IPS DF 19.7 (cell line): ENCODE data around the gene ASB1.
"Not testable (repeated sequence)": the region's sequence is repeated elsewhere in the genome, so short reads cannot be mapped to it uniquely, and the experiment has no call there.

Experiments
- DNase-seq: peaks from one replicate; pipeline ENCODE4 v3.0.0-alpha.2; 2013; ENCODE audit warnings: low read depth, low spot score

The ASB1 gene

DNA sequence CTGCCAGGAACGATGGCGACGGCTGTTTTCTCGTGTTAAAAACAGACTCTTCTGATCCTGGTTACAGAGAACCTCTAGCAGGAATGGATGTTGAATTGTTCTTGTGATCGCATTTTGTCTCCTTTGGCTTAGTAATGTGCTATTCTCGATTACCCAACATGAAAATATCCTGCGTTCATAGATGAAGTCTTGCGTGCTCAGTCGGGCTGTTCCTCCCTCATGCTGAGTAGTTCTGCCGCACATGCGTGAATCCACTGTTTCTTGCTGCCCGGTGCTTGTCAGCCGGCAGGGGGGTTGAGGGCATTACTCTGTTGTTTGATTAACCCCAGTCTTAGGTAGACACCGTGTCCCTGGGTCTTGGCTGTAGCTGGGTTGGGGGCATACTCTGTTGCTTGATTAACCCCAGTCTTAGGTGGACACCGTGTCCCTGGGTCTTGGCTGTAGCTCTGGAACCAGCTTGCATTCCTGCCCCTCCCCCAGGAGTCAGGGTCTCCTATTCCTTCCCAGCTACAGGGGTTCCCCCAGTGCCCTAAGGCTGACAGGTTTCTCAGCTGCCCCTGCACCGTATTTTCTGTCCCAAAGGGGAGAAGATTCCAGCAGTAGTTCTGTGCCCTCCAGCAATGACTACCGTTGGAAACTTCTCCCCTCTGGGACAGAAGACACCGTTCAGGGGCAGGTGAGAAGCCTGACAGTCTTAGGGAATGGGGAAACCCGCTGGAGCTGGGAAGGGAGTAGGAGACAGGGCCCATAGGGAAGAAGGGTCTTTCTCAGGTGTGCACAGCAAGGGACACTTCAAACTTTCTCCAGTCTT, 22.1 kb upstream of the ASB1 start:
- DNase-seq: no peak

DNA sequence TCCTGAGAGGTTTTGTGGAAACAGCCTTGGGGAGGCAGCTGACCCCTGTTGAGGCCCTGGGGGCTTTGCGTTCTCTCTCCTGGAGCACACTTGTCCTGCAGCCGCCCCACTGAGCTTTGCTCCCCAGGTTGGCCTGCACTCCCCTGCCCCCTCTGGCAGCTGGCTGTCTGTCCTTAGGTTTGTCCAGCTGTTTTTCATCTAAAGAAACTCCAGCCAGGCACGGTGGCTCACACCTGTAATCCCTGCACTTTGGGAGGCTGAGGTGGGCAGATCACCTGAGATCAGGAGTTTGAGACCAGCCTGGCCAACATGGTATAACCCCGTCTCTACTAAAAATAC, 21.5 kb upstream of the ASB1 start:
- not testable (repeated sequence) for DNase-seq

- no peak for DNase-seq
Measured at GRCh38 chr2:238406221-238406997, 20.3 kb upstream of the ASB1 start.

- DNase-seq: no peak
Measured at GRCh38 chr2:238406998-238407285, 19.8 kb upstream of the ASB1 start.

- DNase-seq: no peak
Measured at GRCh38 chr2:238407566-238407965, 19.2 kb upstream of the ASB1 start.

GRCh38 chr2:238408615-238409340, 17.9 kb upstream of the ASB1 start:
- DNase-seq: no peak

DNA sequence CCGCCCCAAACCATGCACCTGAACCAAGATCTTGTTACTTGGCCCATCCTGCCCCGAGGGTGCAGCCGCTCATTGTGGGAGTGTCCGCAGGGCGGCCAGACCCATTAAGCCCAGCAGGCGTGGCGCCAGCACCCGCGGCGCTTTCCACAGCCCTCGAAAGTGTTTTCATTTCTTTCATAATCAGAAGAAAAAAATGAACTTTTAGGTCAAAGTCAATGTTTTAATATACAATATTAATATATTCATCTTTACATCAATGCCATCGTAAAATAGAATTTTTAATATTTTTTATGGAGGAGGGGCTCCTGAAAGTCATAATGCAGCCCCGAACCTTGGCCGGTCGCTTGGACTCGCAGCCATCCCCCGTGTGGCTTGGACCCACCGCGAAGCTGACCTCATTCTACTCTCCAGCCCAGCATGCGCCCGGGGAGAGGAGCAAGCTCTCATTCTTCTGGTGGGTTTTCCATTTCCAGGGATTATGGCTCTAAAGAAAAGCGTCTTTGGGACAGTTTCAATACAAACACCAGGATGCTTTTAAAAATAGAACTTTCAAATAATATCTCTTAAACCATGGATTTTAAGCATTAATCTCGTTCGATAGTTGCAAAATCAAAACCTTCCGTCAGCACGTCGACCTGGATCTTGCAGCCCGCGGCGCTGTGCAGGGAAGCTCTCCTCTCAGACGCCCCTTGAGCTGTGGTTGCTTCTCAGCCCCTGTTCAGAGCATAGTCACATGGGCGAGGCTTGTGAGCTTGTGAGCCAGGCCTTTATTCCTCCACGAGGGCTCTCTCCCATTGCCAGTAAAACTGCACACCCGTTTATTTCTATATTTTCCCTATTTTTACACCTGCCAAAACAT, 17.2 kb upstream of the ASB1 start:
- DNase-seq: no peak

DNA sequence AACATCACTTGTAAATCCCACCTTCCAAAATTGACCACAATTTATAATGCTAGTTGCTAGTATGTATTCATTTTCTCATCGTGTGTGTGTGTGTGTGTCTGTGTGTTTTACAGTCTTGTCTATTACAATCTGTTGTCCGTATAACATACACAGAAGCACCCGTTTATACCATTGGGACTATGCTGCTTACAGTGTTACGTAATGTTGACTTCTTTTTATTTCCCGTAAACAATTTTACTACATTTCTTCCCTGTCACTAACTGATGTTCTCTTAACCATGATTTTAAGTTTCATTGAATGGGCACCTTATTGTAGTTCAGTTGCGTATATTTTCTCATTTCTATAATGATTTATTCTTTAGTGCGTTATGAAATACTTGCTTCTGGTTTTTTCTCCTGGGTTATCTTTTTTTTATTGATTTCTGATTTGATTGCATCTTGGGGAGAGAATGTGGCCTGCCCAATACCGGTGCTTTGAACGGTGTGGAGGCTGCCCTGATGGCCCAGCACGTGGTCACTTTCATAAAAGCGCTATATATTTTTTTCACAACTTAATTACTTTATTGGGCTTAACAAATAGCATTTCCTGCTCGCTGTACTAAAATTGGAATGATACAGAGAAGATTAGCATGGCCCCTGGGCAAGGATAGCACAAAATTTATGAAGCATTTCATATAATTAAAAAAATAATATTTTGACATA, 14.5 kb upstream of the ASB1 start:
- DNase-seq: no peak

GRCh38 chr2:238413368-238413767, 13.4 kb upstream of the ASB1 start:
- DNase-seq: no peak

GRCh38 chr2:238415036-238415764, 11.5 kb upstream of the ASB1 start:
- DNase-seq: no peak

DNA sequence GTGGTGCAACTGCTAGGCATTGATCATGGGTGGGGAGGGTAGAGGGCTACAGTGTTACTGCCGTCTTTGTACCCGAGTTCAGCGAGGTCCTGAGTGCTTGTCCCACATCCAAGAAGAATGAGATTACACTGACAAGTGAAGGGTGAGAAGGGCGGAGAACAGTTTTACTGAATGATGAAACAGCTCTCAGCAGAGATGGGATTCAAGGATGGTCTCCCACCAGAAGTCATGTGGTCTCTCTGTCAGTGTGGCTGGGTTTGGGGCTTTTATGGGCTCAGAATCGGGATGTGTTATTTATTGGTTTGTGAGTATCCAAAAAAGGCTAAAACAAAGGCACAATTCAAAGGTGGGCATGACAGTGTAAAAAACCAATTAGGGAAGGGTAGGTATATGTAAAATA, 10.8 kb upstream of the ASB1 start:
- no peak for DNase-seq

DNA sequence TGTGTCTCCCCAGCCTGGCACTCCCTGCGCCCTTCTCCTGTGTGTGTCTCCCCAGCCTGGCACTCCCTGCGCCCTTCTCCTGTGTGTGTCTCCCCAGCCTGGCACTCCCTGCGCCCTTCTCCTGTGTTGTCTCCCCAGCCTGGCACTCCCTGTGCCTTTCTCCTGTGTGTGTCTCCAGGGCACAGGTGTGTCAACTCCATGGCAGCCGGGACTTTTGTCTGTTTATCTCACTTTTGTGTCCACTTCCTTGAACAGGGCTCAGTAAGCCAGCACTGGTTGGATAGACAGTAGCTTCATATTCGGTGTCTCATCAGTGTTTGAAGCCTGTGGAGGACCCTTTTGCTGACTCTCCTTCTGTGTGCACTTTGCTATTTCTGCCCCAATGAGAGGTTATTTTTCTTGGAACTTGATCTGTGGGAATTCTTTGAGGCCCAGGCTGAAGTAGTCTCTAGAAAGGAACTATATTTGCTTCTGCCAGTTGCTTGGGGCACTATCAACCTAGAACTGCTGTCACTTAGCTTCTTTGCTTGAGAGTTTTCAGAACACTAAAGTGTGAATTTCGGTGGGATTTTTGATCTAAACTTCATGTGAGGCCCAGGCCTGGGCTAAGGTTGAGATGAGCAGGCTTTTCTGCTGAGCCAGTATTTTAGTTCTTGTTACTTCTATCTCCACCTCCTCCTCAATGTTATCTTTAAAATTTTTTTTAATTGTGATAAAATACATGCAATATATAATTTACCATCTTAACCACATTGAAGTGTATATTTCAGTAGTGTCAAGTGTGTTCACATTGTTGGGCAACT, 8.3 kb upstream of the ASB1 start:
- DNase-seq: no peak

- DNase-seq: no peak
Measured at GRCh38 chr2:238418999-238419546, 7.7 kb upstream of the ASB1 start.

DNA sequence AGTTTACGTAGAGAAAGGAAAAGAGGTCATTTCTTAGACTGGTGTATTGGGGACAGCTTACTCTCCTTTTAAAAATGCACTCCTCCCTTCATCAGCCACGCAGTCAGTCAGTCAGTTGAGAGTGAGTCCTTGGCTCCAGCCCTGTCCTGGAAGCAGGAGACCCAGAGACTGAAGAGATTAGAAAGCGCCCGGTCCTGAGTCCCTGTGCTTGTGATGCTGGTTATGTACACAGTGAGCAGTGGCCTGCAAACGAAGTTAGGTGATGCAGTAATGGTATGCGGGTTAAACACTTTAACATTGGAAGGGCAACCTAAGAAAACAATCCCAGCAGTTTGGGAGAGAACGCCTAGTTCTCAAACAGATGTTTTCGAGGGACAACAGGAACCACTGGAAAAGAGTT, 6.3 kb upstream of the ASB1 start:
- no peak for DNase-seq

DNA sequence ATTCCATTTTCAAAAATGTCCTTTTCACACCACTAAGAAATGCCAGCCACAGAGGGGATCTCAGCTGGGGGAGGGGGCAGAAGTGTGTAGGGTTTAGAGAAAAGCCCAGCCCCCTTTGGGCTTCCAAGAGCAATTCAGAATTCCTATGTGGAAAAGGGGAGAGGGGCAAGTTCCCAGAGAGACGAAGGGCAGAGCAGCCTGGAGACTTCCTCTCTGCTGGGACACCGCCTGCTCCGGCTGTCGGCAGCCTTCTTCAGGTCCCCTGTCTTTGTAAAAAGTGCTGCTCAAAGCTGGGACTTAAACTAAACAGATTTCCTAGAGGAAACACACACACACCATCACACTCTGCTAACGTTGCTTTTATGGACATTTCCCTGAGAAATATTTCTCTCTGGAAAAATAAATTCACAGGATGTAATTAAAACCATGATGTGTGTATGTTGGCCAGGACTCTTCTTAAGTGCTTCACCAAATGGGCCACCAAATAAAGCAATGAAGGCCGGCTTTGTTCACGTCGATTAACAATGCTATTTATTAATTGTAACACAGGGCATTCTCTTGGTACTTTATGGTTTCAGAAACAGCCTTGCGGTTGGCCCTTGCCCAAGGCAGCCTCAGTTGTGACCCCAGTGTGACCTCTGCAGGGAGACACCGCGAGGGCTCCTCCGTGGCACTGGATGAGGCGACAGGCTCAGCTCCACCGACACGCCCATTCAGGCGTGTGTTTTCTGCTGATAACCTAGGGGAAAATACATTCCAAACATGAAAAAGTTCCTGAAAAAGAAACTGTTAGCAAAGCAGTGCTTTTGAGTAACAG, 5.6 kb upstream of the ASB1 start:
- no peak for DNase-seq

DNA sequence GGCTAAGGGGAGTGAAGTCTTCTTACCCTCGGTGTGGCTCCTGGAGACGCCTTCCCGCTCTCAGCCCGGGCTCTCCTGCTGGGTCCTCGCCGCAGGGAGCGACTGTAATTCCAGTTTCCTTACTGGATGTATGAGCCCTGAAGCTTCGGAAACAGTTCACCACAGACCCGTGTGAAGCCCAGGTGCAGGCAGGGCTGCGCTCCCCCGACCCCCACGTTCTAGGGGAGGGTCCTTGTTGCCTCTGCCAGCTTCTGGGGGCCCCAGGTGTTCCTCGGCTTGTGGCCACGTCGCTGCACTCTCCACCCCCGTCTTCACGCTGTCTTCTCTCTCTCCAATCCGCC, 5.1 kb upstream of the ASB1 start:
- DNase-seq: no peak

- no peak for DNase-seq
Measured at GRCh38 chr2:238422285-238422684, 4.4 kb upstream of the ASB1 start.

GRCh38 chr2:238422940-238423339, 3.8 kb upstream of the ASB1 start:
- DNase-seq: no peak
